Gastrocnemius medialis (tissue), 4 donors: Measurements from ENCODE around the gene PEX16. TPM values are rescaled to one million over a fixed set of nuclear protein-coding genes. Genes with fewer than 3 reads are reported as not detected.

Source experiments
- ATAC-seq, 2 donors: fragments of 150-250 bp; one replicate each; pipeline ENCODE4 v1.9.1; 2016
- DNase-seq, 2 donors: peaks; one replicate each; pipeline ENCODE4 v3.0.0-alpha.2; 2019
- H3K27ac ChIP-seq, 4 donors: fragments of 200-600 bp; sonication (generic); 1 replicate in 1 of 4; 2 replicates in 3 of 4; pipeline ENCODE4 v1.5.1; 2016 to 2018; ENCODE audit warnings: mild to moderate bottlenecking in 2 of 4, moderate library complexity in 1 of 4
- H3K27me3 ChIP-seq, 3 donors: fragments of 200-600 bp; sonication (generic) in 2 of 3; 1 replicate in 1 of 3; 2 replicates in 2 of 3; pipeline versions ENCODE4 v1.5.1 to v1.6.0; 2016 to 2019; ENCODE audit warnings: mild to moderate bottlenecking in 1 of 3, moderate library complexity in 1 of 3
- H3K36me3 ChIP-seq, 2 donors: fragments of 200-600 bp; sonication (generic) in 1 of 2; one replicate each; pipeline ENCODE4 v1.5.1; 2017 to 2018
- H3K4me1 ChIP-seq, 2 donors: fragments of 200-600 bp; sonication (generic) in 1 of 2; one replicate each; pipeline ENCODE4 v1.5.1; 2016 to 2017; ENCODE audit warnings: mild to moderate bottlenecking in 2 of 2
- H3K4me3 ChIP-seq, 4 donors: fragments of 200-600 bp; sonication (generic) in 3 of 4; 1 replicate in 1 of 4; 2 replicates in 3 of 4; pipeline ENCODE4 v1.5.1; 2016 to 2019; ENCODE audit warnings: mild to moderate bottlenecking in 2 of 4
- H3K9me3 ChIP-seq, 3 donors: fragments of 200-600 bp; sonication (generic) in 2 of 3; 1 replicate in 1 of 3; 2 replicates in 2 of 3; pipeline ENCODE4 v1.5.1; 2016 to 2019
- POLR2A ChIP-seq, 2 donors: fragments of 450-650 bp; IDR thresholded peaks; one replicate each; pipeline ENCODE4 v1.6.1; 2017; ENCODE audit warnings: antibody characterized with exemption in 2 of 2, mild to moderate bottlenecking in 2 of 2, moderate library complexity in 2 of 2
- in situ Hi-C, 4 donors: fragments of 200-750 bp; cut with MboI; loops; one replicate each; pipeline versions ENCODE4 v1.15.0 to v1.8.0; 2017; ENCODE audit warnings: low sequenced_read_pairs in 4 of 4
- intact Hi-C: fragments of 100-400 bp; cut with DNase I; formaldehyde crosslinking; loops from one replicate; pipeline ENCODE4 v1.15.1; 2023; ENCODE audit warnings: low total_unique reads
- total RNA-seq, 4 donors: library from RNA; depleted of rRNA; stranded (reverse); fragments of >200 nt; gene quantifications; one replicate each; pipeline versions ENCODE4 v1.1.0 to v1.2.3, GENCODE V29; 2016
- TF ChIP-seq, protein P1 (sequence below), 5 experiments: fragments of 450-650 bp in 3 of 5; fragments of 200-600 bp in 2 of 5; sonication (generic) in 2 of 5; IDR thresholded peaks in 4 of 5; conservative IDR thresholded peaks in 1 of 5; 1 replicate in 4 of 5; 2 replicates in 1 of 5; pipeline ENCODE4 v1.5.1; 2016 to 2019; ENCODE audit warnings: antibody characterized with exemption in 5 of 5, mild to moderate bottlenecking in 3 of 5, moderate library complexity in 3 of 5

Gene PEX16
- total RNA-seq, 4 donors from 2014 or later = 18.5 to 27.2 (median 20.5) TPM

DNA sequence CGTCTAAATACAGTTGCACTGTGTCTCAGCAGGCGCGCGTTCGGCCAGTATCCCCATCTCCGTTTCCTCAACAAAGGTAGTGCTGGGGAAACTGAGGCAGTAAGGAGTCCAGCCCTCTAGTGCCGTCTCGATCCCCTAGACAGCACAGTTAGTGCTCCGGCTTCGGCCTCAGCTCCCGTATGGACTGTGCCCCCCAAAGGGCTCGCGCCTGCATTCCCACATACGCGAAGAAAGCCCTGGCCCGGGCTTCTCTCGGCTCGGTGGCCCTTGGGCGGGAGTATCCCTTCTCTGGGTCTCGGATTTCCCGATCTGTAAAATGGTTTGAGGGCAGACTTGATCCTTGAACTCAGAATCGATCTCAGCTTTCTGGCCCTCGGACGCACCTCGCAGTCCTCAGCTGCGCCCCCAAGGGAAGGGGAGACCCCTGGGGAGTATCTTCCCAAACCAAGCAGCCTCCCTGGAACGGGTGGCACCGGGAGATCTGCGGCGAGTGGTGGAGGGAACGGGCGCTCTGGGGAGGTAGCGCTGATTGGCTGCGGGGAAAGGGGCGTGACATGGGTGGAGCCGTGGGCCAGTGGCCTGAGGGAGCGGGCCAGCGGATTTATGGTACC lies 759 bp upstream of the PEX16 start:
- DNase-seq = peak; percentile 70 to 81
- Histone ChIP-seq H3K36me3 (peaks cover 0 to 22% of the 10 kb centered on the region in 2 donors), H3K4me1 (peaks cover 18 to 20% of the 10 kb centered on the region in 2 donors), H3K27ac (peak overlapping the region; percentile 88 to 96 (median 94)), H3K4me3 (peak overlapping the region; percentile 88 to 97 (median 94)), H3K9me3 (no peaks in the 10 kb centered on the region), H3K27me3 (peaks cover 14 to 18% (median 16%) of the 10 kb centered on the region in 3 donors)
- peak; percentile 18 to 66 for TF ChIP-seq POLR2A (IDR thresholded peaks at IDR 0.05)
- TF ChIP-seq, protein P1, sequence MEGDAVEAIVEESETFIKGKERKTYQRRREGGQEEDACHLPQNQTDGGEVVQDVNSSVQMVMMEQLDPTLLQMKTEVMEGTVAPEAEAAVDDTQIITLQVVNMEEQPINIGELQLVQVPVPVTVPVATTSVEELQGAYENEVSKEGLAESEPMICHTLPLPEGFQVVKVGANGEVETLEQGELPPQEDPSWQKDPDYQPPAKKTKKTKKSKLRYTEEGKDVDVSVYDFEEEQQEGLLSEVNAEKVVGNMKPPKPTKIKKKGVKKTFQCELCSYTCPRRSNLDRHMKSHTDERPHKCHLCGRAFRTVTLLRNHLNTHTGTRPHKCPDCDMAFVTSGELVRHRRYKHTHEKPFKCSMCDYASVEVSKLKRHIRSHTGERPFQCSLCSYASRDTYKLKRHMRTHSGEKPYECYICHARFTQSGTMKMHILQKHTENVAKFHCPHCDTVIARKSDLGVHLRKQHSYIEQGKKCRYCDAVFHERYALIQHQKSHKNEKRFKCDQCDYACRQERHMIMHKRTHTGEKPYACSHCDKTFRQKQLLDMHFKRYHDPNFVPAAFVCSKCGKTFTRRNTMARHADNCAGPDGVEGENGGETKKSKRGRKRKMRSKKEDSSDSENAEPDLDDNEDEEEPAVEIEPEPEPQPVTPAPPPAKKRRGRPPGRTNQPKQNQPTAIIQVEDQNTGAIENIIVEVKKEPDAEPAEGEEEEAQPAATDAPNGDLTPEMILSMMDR (IDR thresholded peaks at IDR 0.05 in 4 of 5, conservative IDR thresholded peaks at IDR 0.05 in 1 of 5) = no peak
- in situ Hi-C loops (loop anchor here in 2 of 4 donors (5.0 to 10.0 kb wide), 2 partner anchors 71 to 74 kb away; partner anchors contain the start of gene CRY2 (in 2 of the 2)), intact Hi-C loops (loop anchor here (1.0 to 5.0 kb wide), 5 partner anchors 56 to 1724 kb away; partner anchors contain the start of genes MTCH2 and SLC35C1)
- peak; percentile 73 to 77 for ATAC-seq

DNA sequence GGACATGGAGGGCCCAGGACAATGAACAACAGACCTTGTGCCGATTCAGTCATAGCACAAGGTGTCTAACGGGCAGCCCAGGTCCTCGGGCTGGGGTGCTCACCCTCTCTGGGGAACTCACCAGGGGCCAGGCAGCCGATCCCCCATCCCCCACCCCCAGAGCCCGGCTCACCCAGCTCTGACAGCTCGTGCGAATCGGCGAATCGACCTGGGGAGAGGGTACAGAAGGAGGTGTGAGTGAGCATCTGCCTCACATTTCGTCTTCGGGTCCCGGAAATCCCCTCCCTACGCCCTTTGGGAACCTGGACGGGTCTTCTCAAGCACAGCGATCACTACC lies 423 bp downstream of the PEX16 start:
- Histone ChIP-seq H3K27me3 (peaks cover 3 to 6% (median 4%) of the 10 kb centered on the region in 3 donors), H3K27ac (peak overlapping the region; percentile 88 to 96 (median 94)), H3K4me1 (peaks cover 14 to 19% of the 10 kb centered on the region in 2 donors), H3K36me3 (peaks cover 0 to 34% of the 10 kb centered on the region in 2 donors), H3K4me3 (peak overlapping the region; percentile 88 to 97 (median 94)), H3K9me3 (no peaks in the 10 kb centered on the region)
- TF ChIP-seq POLR2A (IDR thresholded peaks at IDR 0.05) = no peak
- TF ChIP-seq, protein P1 (IDR thresholded peaks at IDR 0.05 in 4 of 5, conservative IDR thresholded peaks at IDR 0.05 in 1 of 5) = no peak
- ATAC-seq (no peak), DNase-seq (no peak)
- in situ Hi-C loops (loop anchor here in 2 of 4 donors (5.0 to 10.0 kb wide), 2 partner anchors 70 to 72 kb away; partner anchors contain the start of gene CRY2 (in 2 of the 2)), intact Hi-C loops (loop anchor here (5.0 kb wide), 1 partner anchor 55 kb away; no protein-coding TSS in a partner anchor)

DNA sequence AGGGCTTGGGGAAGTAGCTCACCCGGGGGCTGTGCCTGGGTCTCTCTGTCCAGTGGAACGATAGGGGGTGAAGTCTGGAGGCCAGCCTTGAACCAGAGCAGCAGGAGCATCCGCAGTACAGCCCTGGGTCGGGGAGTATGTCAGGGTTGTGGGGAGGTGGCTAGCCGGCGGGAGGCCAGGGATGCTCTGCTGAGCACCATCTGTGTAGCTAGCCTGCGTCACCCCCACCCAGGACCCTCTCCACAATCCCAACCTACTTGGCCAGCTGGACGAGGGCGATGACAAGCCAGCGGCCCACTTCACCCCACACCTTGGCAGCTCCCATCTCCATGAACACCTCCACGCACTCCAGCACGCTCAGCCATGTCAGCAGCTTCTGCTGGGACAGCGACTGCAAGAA lies 2.2 kb downstream of the PEX16 start:
- ATAC-seq (no peak), DNase-seq (no peak)
- Histone ChIP-seq H3K4me3 (no peak overlapping the region), H3K27me3 (no peaks in the 10 kb centered on the region), H3K27ac (no peak overlapping the region), H3K36me3 (peaks cover 0 to 52% of the 10 kb centered on the region in 2 donors), H3K9me3 (no peaks in the 10 kb centered on the region), H3K4me1 (peaks cover 14 to 15% of the 10 kb centered on the region in 2 donors)
- TF ChIP-seq POLR2A (IDR thresholded peaks at IDR 0.05) = no peak
- TF ChIP-seq, protein P1 (IDR thresholded peaks at IDR 0.05 in 4 of 5, conservative IDR thresholded peaks at IDR 0.05 in 1 of 5) = no peak
- in situ Hi-C loops (loop anchor here in 2 of 4 donors (5.0 to 10.0 kb wide), 2 partner anchors 68 to 71 kb away; partner anchors contain the start of gene CRY2 (in 2 of the 2)), intact Hi-C loops (loop anchor here (5.0 kb wide), 1 partner anchor 53 kb away; no protein-coding TSS in a partner anchor)

DNA sequence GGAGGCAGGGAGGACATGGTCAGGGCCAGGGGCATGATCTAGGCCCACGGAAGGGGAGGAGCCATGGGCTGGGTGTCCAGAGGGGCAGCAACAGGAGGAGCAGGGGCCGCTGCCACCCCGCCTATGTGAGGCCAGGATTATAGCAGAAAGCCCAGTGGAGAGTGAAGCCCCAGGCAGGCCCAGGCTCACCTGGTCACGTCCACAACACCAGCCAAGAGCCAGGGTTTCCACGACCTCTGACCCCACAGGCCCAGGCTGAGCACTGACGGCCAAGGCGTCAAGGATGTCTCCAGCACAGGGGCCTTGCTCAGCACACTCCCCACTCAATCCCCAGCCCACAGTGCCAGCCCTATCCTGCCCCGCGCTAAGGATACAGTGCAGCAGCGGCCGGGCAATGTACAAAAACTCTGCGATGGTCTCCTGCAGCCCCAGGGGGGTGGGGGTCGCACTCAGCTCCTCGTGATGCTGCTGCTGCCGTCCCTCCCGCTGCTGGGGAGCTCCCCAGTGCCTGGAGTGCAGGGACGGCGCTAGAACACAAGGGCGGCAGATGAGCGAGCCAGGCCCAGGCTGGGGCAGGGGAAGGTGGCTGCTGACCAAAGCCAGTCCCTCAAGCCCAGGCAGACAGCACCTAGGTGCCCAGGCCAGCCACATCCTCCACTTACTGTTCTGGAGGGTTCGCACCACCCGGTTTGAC lies 3.6 kb downstream of the PEX16 start:
- TF ChIP-seq, protein P1 (IDR thresholded peaks at IDR 0.05 in 4 of 5, conservative IDR thresholded peaks at IDR 0.05 in 1 of 5) = no peak
- TF ChIP-seq POLR2A (IDR thresholded peaks at IDR 0.05) = no peak
- no peak for DNase-seq
- H3K36me3 ChIP-seq = peaks cover 0 to 65% of the 10 kb centered on the region in 2 donors
- no peak for ATAC-seq
- intact Hi-C loops (no loop called here), in situ Hi-C loops (loop anchor here in 1 of 4 donors (10.0 kb wide), 1 partner anchor 69 kb away; the partner anchor contains the start of gene CRY2)
- H3K9me3 ChIP-seq = no peaks in the 10 kb centered on the region
- H3K27me3 ChIP-seq = no peaks in the 10 kb centered on the region
- H3K27ac ChIP-seq = no peak overlapping the region
- H3K4me3 ChIP-seq = no peak overlapping the region
- peaks cover 11 to 15% of the 10 kb centered on the region in 2 donors for H3K4me1 ChIP-seq
